HG03558 (cell line): Measurements from ENCODE around the gene ZSCAN31.
"Not testable (repeated sequence)": the region's sequence is repeated elsewhere in the genome, so short reads cannot be mapped to it uniquely, and the experiment has no call there.

Source experiments
- ATAC-seq: cut with Tn5 transposase; IDR thresholded peaks from one replicate; pipeline ENCODE4 v1.9.1; 2021; ENCODE audit warnings: moderate number of reproducible peaks; ENCODE audit not compliant: unreplicated experiment; ENCODE audit errors: extremely low read depth

ZSCAN31 gene

GRCh38 chr6:28326371-28326948, 9.5 kb downstream of the ZSCAN31 start:
- ATAC-seq: no peak

GRCh38 chr6:28323813-28324424, 12.0 kb downstream of the ZSCAN31 start:
- ATAC-seq: no peak

- ATAC-seq: no peak
Observed at GRCh38 chr6:28322661-28323060, 13.3 kb downstream of the ZSCAN31 start.

- ATAC-seq: not testable (repeated sequence)
Observed at GRCh38 chr6:28317866-28318265, 18.1 kb downstream of the ZSCAN31 start.

GRCh38 chr6:28315628-28316027, 20.3 kb downstream of the ZSCAN31 start:
- no peak for ATAC-seq

GRCh38 chr6:28312939-28313338, 23.0 kb downstream of the ZSCAN31 start:
- ATAC-seq: no peak

- no peak for ATAC-seq
Observed at GRCh38 chr6:28311139-28311823, 24.7 kb downstream of the ZSCAN31 start.

- not testable (repeated sequence) for ATAC-seq
Observed at GRCh38 chr6:28306363-28306762, 29.6 kb downstream of the ZSCAN31 start.

GRCh38 chr6:28303570-28303969, 32.4 kb downstream of the ZSCAN31 start:
- no peak for ATAC-seq

GRCh38 chr6:28296520-28297060, 39.4 kb downstream of the ZSCAN31 start:
- ATAC-seq: no peak

GRCh38 chr6:28295326-28295725, 40.6 kb downstream of the ZSCAN31 start:
- no peak for ATAC-seq

- no peak for ATAC-seq
Observed at GRCh38 chr6:28291573-28291972, 44.4 kb downstream of the ZSCAN31 start.

- ATAC-seq: no peak
Observed at GRCh38 chr6:28282926-28283325, 53.0 kb downstream of the ZSCAN31 start.

- peak; percentile 65 for ATAC-seq
Observed at GRCh38 chr6:28281288-28282064, 54.5 kb downstream of the ZSCAN31 start, which contains the start of gene PGBD1. PGBD1 (plus strand) TSS chr6:28281572; CDS start chr6:28283814, 2,242 bp downstream.

- ATAC-seq: no peak
Observed at GRCh38 chr6:28280595-28281287, 55.2 kb downstream of the ZSCAN31 start.

GRCh38 chr6:28277746-28278145, 58.2 kb downstream of the ZSCAN31 start:
- no peak for ATAC-seq

GRCh38 chr6:28274888-28275287, 61.1 kb downstream of the ZSCAN31 start:
- ATAC-seq: no peak
